Measurements from ENCODE around the gene FBXO46.
"Not testable (repeated sequence)": the region's sequence is repeated elsewhere in the genome, so short reads cannot be mapped to it uniquely, and the experiment has no call there.

The FBXO46 gene

GRCh38 chr19:45766296-45766868 is 35.7 kb upstream of the FBXO46 start:
- DNase-seq (ENCODE audit: low read depth) = no peak

- DNase-seq (ENCODE audit: low read depth) = no peak
These were observed 35.1 kb upstream of the FBXO46 start for GRCh38 chr19:45765702-45766295.

DNA sequence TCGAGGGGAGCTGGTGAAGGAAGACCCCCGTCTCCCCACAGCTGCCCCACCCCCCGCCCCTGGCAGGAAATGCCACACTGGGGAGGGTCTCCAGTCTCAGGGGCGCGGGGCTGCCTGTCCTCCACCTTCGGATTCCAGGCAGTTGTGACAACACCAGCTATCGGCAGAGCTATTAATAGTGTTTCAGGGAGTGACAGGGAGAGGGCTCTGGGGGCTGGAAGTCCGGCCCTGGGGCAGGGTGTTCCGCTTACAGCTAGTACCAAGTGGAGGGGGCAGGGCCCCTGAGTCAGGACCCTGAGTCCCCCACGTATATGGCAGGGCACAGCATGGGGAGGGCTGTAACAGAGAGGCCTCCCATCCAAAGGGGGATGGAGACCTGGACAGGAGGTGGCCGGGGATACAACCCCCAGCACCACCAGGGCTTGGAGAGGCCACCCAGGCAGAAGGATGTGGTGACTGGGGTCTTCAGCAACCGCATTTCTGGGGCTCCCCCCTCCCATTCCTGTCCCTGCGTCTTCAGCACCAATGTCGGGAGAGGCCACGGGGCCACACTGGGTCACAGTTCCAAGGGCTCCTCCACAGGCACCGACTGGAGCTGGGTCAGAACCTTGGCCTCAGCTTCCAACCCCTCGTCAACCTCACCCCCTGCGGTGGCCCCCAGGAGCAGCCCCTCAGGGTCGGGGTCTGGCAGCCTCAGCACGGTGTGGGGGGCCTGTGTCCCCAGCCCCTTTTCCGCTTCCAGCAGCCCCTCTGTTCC is 34.4 kb upstream of the FBXO46 start:
- DNase-seq (ENCODE audit: low read depth) = no peak

DNA sequence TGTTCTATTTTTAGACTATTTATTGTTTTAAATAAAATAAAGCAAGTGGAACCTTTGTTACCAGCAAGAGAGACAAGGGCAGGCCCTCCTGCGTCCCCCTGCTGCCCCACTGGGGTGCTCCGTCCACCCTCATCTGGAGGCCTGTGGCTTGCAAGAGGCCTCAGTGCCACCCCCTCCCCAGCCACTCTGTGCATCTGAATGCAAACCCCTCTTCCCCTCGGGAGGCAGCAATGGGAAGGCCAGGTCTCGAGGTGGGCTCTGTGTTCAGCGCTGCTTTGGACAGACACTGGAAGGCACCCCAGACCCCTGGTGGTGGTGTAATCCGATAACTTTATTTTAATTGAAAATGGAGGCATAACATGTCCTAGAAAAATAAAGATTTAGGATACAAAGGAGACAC is 33.8 kb upstream of the FBXO46 start:
- DNase-seq (ENCODE audit: low read depth) = no peak

GRCh38 chr19:45763691-45764294 is 33.1 kb upstream of the FBXO46 start:
- DNase-seq (ENCODE audit: low read depth) = no peak

GRCh38 chr19:45762870-45763631 is 32.4 kb upstream of the FBXO46 start:
- DNase-seq (ENCODE audit: low read depth) = no peak

DNA sequence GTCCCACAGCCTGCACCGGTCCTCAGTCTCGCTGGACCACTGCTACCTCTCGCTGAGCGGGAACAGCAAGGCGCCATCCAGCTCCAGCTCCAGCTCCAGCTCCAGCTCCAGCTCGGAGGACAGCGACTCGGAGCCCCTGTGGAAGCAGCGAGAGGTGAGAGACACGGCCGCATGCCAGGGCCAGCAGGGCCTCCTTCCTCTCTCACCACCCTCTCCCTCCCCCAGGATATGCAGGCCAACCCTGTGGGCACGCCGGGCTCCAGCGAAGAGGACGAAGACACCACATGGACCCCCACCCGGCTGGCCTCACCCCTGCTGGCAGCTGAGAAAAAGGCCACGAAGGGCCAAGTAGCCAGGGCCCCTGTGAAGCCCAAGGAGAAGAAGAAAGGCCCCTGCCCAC is 31.0 kb upstream of the FBXO46 start:
- no peak for DNase-seq (ENCODE audit: low read depth)

- DNase-seq (ENCODE audit: low read depth) = no peak
These were observed 28.2 kb upstream of the FBXO46 start for GRCh38 chr19:45758921-45759320.

- DNase-seq (ENCODE audit: low read depth) = no peak
These were observed 27.0 kb upstream of the FBXO46 start for GRCh38 chr19:45757695-45758094.

GRCh38 chr19:45754323-45754722 is 23.6 kb upstream of the FBXO46 start:
- no peak for DNase-seq (ENCODE audit: low read depth)

DNA sequence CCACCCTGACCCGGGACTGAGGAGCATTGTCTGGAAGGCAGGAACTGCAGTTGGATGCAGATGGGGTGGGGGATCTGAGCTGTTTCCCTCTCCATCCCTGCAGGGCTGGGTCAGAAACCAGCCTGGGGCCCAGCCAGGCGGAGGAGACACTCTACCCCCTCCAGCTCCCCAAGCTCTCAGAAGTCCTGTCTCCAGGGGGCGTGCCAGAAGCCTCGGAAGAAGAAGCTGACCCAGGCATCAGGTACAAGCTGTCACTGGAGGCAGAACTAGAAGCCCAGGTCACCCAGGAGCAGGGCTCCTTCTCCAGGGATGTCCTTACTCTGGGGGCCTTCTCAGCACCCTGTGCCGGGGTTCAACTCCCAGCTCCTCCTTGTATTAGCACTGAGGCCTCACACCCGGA is 22.9 kb upstream of the FBXO46 start:
- DNase-seq (ENCODE audit: low read depth) = no peak

GRCh38 chr19:45752639-45753038 is 21.9 kb upstream of the FBXO46 start:
- no peak for DNase-seq (ENCODE audit: low read depth)

DNA sequence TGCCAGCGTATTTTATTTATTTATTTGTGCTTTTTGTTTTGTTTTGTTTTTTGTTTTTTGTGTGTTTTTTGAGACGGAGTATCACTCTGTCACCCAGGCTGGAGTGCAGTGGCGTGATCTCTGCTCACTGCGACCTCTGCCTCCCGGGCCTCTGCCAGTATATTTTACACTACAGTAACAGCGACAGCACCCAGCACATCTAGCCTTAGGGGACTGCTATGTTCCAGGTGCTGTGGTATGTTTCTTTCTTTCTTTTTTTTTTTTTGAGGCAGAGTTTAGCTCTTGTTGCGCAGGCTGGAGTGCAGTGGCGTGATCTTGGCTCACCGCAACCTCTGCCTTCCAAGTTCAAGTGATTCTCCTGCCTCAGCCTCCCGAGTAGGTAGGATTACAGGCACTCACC is 20.8 kb upstream of the FBXO46 start:
- not testable (repeated sequence) for DNase-seq (ENCODE audit: low read depth)

DNA sequence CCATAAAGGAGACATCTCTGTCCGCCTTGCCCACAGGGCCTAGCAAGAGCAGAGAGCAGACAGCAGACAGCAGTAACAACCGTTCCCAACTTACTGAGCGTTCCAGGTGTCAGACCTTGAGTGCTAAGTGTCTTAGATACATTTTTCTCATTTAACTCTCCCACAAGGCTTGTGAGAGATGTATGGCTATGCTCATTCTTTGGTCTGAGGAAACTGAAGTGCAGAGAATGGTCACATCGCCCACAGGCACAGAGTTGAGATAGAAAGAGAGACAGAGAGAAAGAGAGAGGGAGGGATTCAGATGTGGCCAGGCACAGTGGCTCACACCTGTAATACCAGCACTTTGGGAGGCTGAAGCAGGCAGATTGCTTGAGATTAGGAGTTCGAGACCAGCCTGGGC is 16.8 kb upstream of the FBXO46 start:
- DNase-seq (ENCODE audit: low read depth) = no peak

GRCh38 chr19:45746866-45747265 is 16.2 kb upstream of the FBXO46 start:
- no peak for DNase-seq (ENCODE audit: low read depth)

DNA sequence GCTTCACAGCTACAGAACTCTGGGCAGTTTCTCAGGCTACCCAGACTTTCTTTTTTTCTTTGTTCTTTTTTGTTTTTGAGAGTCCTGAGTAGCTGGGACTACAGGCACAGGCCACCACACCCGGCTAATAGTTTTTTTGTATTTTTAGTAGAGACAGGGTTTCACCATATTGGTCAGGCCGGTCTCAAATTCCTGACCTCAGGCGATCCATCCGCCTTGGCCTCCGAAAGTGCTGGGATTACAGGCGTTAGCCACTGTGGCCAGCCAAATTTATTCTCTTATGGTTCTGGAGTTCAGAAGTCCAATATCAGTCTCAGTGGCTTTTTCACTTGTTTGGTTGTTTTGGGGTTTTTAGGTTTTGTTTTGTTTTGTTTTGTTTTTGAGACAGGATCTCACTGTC is 14.9 kb upstream of the FBXO46 start:
- no peak for DNase-seq (ENCODE audit: low read depth)

GRCh38 chr19:45742969-45743368 is 12.3 kb upstream of the FBXO46 start:
- no peak for DNase-seq (ENCODE audit: low read depth)

GRCh38 chr19:45739498-45740439 is 9.1 kb upstream of the FBXO46 start:
- peak; percentile 21 for DNase-seq (ENCODE audit: low read depth)

- DNase-seq (ENCODE audit: low read depth) = no peak
These were observed 2.6 kb upstream of the FBXO46 start, which contains the start of gene MEIOSIN for GRCh38 chr19:45733160-45733810. TSS of gene MEIOSIN (plus strand) at chr19:45733439. CDS start at chr19:45735377, 1,938 bp downstream.

DNA sequence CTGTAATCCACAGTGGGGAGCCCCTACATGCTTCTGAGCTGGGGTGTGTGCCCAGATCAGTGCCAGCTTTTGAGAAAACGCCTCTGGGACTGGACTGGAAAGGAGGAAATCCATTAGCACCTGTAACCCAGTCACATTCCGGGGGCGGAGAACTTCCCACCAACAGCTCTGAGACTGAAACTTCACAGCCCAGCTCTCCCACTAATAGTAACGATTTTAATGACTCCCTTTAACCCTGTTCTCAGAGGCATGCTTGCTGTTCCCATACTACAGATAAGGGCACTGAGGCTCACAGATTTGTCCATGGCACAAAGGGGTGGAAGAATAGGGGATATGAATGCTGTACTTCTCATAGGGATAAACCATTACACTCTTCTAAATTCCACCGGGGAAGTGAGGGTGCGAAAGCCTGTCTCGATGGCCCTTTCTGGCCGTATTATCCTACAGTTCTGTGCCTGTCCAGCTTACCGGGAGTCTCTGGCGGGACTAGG is 851 bp downstream of the FBXO46 start:
- no peak for DNase-seq (ENCODE audit: low read depth)

All from amniotic epithelial cell (primary cell).